Stimulated activated CD4-positive, alpha-beta T cell treated with anti-CD3 and anti-CD28 coated beads, Interleukin-4, amount 100 ng/mL, for 24 hours (primary cell): Measurements from ENCODE around the gene PPFIBP1.
A peak's percentile ranks its signal among the peaks of the same experiment; 100 is the strongest.
"Not testable (repeated sequence)": the region's sequence is repeated elsewhere in the genome, so short reads cannot be mapped to it uniquely, and the experiment has no call there.

ENCODE experiments used
- DNase-seq: peaks from one replicate; pipeline ENCODE4 v3.0.0-alpha.2; 2020

Gene PPFIBP1

DNA sequence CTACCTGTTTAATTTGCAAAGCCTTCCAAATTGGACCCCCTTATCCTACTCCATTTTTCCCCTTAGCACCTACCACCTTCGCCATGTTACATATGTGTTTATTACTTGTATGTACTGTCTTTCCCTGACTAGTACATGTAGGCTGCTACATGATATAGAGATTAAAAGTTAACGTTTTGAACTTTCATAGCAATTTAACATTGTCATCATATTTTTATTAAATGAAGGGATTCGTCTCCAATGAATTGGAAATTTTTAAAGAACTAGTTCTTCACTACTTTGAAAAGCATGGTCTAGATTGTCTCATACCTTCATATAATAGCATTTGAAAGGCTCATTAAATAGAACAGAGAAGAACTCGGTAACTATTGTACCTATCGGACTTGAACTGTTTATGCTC, 107.4 kb downstream of the PPFIBP1 start:
- DNase-seq = no peak

DNA sequence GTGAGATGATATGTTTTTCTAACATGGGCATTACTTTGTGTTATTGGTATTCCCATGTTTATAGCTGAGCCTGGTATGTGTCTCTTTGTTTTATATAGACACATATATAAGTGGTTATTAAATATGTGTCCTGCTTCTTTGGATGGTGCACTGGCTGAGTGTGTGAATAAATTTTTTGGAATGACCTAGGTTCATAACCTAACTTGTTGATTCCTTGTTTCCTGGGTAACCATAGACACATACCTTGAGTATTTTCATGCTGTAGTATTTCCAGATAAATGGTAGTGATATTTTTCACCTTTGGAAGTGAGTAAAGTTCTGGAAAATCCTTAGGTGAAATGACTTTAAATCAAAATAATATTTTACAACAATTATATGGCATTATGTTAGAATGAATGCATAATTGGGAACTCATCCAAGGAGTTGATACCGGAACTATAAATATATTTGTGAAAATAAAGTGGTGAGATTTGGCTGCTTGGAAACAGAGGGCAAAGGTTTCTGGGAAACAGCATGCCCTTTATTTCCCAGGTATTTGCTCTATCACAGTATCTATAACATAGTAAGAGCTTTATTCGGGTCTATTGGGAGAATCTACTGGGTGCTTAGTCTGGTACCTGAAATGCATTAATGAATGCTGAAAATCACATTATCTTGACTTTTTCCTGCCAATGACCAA, 107.9 kb downstream of the PPFIBP1 start:
- no peak for DNase-seq

DNA sequence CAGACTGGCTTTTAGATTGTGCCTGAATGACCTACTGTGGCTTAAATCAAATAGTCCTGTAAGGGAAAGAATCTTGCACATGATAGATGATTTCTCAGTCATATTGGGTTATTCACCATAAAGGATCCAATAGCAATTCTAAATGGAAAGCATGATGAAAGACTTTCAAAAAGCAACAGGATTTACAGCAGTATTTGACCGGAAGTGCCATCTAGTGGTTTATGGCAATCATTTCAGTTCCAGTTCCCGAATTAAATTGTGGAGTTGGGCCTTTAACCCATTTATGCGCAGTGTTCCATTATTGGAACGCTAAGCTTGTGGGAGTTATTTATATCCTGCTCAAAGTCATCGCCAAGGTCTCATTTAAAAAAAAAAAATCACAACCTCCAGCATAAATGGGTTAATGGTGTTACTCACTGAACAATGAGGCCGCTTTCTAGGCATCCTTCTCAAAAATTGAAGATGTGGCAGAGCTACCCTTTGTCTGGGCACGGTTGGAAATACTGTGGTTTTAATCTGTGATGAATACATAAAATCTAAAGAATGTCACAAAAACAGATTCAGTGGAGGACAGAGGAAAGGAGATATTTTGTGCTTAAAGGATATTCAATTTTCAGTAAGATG, 111.5 kb downstream of the PPFIBP1 start:
- no peak for DNase-seq

DNA sequence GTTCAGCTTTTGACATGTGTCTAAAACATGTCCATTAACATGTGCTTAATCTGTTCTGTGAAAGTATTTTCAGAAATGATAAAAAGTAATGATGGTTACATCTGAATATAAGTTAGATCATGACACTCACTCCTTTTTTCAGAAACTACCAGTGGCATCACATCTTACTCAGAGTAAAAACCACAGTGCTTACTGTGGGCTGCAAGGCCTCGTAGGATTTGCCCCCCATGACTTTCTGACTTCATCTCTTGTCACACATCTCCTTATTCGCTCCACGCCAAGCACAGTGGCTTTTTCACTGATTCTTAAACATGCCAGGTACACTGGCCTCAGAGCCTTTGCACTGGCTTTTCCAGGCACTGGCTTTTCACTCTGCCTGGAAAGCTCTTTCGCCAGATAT, 112.6 kb downstream of the PPFIBP1 start:
- not testable (repeated sequence) for DNase-seq

DNA sequence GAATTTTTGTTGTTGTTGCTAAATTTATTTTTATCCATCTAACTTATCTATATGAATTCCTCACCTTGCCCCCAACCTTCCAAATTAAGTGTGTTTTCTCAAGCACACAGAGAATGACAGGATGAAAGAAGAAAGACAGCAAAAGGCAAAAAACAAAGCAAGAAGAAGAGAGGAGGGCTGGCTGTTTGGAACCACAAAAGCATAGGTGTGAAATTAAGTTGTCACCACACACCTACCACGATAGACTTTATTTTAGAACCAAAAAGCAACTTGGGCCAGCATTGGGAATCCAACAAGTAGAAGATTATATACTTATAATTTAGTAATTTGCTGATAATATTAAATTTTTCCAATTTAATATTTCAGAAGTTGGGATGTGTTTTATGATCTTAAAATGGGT, 113.5 kb downstream of the PPFIBP1 start:
- no peak for DNase-seq

DNA sequence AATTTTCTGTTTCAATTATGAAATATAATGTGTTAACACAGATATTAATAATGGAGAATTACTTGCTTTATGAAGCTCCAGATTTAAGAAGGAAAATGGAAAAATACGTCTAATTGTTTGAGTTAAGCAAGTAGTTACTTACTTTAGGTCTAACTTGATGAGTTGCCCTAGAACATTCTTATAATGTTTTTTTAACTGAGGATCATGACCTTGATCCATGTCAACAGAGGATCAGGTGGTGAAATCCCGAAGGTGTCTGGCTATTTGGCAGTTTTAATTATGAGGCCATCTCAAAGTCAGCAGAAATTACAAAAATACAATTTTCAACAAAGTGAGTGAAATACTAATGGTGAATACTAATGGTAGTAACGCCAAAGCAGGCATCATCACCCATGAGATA, 115.3 kb downstream of the PPFIBP1 start:
- no peak for DNase-seq

DNA sequence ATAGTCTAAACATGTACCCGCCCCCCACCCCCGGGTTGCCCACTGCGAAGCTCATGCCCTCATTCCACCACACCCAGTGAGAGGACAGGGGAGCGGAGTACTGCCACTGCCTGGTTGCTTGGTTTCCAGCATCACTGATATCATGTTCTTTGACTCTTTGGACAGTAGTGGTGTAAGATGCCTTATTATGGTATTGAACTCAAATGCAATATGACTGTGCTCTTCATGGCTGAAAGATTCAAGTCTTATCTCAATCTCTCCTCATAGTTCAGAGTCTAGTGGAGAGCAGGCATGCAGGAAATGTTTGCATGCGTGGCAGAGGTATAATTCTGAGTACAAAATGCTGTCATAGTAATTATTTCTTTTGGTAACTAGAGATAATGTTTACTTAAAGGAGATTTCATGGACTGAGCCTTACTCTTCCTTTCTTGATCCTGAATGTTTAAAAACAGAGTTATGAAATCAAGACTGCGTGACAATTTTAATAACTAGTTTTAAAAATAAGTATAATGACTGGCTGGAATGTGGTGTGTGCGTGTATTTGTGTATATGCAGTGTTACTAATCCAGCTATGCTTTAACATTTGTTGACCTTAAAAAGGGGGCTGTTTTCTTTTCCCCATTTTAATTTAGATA, 116.7 kb downstream of the PPFIBP1 start:
- DNase-seq = not testable (repeated sequence)

DNA sequence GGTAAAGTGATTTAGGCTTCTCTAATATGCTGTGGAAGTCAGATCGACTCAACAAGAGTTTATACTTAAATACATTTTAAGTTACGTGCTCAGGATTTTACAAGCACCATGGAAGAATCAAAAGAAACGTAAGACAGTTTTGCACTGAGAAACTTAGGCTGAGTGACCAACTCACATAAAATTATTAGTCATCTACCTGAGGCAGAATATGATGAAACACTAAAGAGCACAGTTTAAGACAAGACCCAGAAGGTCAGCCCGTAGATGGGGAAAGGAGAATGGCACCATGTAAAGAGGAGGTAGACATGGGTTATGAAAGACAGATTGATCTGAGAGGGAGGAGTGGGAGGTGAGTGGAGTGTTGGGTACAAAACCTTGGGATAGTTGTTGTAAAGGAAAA, 118.4 kb downstream of the PPFIBP1 start:
- not testable (repeated sequence) for DNase-seq

DNA sequence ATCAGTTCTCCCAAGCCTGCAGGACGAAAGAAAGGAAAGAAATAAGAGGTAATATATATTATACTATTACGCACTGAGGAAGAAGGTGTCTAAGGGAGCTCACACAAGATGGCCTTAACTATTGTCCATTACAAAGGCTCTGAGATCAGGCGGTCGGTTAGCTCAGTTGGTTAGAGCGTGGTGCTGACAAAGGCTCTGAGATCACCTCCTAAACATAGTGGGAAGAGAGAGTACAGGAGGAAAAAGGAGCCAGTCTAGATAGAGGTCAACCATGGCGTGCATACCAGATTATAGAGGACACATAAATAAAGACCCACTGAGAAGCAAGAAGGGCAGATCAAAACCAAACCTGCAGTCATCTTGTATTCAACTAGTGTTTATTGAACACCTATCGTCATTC, 118.9 kb downstream of the PPFIBP1 start:
- not testable (repeated sequence) for DNase-seq

DNA sequence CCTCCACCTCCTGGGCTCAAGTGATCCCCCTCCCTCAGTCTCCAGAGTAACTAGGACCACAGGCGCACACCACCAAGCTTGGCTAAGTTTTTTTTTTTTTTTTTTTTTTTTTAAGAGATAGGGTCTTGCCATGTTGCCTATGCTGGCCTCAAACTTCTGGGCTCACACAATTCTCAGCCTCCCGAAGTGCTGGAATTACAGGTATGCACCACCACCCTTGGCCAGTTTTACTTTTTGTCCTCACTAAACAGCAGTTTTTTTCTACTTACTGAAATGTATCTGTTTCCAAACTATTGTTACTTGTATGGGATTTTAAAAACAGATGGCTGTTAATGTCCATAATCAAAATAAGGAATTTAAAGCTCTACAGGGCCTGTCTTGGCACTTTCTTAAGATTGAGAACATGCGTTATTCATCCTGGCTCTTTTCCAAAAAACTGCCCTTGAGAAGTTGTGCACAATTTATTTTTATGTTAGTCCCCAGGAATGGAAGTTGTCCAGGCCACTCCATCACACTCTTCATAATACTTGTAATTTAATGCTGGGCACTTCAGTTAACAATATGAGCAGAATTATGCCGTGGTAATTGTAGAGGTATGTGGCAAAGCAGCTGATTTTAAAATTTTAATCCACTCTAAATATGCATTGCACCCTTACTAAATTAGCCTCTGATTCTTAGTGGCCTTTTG, 120.3 kb downstream of the PPFIBP1 start:
- DNase-seq = no peak

DNA sequence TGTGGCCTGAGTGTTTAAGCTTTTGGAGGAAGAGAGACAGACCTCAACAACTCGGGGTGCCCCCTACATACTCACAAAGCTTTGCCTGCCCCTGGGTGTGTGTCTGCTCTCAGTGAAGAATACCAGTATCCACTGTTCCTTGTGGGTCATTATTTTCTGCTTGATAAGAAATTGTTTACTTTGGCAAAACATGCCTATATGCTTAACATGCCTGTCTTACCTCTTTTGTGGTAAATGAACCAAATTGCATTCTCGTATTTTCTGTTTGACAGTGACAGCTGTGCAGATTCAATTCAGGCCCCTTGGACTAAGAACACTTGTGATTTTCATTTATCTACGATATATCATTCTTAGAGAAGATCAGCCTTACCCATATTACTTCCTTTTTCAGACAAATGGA, 121.7 kb downstream of the PPFIBP1 start:
- DNase-seq = no peak

DNA sequence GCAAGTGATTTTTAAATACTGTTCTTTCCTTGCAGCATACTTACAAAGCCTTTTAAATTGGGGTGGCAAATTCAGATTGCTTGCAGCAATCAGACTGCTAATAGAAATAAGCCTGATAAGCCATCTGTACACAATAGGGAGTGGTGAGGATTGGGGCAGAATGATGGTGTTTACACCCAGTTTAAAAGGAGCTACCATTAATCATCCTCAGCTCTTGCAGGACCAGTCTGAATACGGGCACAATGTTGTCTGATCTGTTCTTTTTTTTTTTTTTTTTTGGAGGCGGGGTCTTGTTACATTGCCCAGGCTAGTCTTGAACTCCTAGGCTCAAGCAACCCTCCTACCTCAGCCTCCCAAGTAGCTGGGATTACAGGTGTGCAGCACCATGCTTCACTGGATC, 122.1 kb downstream of the PPFIBP1 start:
- DNase-seq = no peak

DNA sequence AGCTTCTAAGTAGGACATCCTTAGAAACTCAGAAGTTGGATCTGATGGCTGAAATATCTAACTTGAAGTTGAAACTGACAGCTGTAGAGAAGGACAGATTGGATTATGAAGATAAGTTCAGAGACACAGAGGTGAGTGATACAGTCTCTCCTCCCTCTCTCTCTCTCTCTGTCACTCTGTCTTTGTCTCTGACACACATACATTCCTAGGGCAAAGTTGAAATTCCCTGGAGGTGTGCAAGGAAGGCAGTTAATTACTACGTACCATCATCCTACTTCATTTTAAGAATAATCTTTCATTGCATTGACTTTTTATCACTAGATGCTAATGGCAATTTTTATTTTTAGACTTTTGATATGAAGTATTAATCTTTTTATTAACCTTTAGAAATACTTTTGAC, 126.0 kb downstream of the PPFIBP1 start:
- DNase-seq = no peak

DNA sequence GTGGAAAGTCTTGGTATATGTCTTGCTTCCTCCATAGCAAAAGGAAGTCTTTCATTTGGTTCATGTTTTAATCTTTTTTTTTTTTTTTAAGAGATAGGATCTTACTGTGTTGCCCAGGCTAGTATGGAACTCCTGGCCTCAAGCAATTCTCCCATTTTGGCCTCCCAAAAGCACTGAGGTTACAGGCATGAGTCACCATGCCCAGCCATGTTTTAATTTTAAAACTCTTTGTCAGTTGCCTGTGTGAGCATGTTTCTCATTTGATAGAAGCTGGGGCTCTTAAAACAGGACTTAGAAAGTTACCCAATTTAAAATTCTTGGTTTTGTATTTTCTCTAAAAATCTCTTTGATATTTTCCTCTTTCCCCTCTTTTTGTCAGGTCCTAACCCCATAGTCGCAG, 127.2 kb downstream of the PPFIBP1 start:
- no peak for DNase-seq

DNA sequence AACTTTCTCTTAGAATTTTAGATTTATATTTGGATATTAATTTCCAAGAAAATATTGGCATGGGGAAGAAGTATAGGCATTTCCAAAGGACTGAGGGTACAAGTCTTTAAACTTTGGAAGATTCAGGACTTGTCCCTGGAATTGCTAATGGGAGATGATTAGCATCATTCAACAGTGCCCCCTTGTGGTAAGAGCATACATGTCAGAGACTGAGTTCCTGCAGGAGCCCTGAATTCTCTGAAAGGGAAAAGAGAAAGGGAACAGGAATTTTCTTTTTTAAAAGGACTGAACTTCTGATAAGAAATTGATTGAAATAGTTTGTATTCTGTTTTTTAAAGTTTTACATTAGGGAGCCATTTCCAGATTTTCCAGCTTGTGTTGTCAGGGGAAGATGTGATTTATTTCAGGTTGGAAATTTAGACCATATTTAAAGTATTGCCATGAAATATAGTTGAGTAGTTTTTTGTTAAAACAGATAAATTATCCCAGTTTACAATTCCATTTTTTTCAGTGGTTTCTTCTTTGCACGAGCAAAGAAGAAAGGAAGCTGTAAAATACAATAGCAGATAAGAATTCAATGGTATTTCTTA, 128.3 kb downstream of the PPFIBP1 start:
- DNase-seq = peak; percentile 57

DNA sequence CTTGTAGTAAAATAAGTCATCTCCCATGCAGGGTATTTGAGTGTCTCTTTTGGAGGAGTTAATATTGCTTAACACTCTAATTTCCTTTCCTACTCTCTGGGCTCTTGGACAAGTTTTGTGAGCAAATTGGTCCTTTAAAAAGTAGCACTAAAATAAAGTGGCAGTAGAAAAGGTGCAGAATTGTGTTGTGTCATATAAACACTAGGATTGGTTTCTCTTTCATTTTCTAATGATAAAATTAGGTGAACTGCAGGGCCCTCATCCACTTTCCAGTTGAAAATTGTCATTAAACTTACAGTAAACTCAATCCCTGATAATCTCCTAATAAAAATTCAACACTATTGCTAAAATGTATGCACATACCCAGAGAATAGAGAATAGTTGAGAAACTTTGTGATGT, 129.7 kb downstream of the PPFIBP1 start:
- DNase-seq = no peak

DNA sequence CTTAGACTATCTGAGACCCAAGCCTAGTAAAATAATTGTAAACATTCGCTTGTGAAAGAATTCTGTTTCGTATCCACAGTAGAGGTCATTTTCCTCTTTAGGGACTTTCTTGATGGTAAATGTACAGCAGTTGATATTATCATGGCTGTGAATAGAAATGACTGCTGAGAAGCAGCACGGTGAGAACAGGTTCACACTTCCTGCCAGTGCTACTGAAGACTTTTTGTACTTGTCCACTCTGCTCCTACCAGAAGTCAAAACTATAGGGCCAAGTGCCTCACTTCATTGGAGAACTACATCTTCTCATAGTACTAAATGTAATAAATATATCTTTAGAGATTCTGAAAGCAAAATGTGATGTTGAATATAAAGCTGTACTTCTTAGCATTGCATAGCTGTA, 131.5 kb downstream of the PPFIBP1 start:
- not testable (repeated sequence) for DNase-seq

DNA sequence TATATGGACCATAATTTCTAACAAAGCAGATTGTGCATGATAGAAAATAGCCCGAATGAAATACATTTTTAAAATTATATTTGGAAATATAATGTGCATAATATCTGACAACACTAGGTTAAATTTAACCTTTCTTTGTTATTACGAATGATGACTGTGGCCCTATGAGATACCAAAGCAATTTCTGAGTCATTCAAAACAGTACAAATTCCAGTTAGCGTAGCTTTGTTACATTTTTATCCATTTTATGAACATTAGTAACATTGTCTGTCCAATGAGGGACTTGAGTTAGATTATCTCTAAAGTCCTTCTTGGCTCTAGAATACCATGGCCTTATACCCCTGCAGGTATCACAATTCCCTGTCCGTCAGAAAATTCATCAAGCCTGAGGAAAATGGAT, 133.3 kb downstream of the PPFIBP1 start:
- DNase-seq = no peak

DNA sequence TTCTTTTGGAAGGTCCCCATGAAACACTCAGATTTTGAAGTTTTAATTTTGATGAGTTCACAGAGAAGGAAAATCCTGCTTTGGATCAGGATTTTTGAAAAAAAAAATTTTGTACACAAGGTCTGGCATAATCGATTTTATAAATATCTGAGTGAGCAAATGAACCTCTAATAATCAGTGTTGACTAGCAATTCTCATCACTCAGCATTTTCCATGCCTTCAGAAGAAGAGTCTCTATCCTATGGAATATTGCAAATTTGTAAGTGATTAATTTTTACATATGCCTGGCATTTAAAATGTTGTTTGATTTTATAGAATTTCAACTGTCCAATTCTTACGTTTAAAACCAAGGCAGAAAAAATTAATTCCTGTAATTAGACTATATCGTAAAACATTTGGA, 141.7 kb downstream of the PPFIBP1 start:
- DNase-seq = no peak

DNA sequence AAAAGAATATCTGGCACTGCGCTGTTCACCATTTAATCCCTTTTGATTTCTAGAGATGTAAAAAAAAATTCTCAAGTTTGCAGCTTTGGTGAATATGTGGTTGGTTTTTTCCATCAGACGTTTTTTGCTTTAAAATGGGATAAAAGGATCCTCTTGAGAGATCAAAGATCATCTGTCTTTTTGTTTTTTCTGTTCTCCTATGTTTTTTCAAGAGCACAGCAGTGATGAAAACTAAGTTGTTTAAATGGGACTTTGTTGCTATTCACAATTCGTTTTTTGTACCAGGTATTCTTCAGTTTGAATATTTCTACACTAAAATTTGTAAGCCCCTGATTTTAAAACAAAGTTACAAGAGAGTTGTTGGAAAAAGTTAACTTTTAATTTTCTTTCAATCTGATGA, 142.5 kb downstream of the PPFIBP1 start:
- no peak for DNase-seq

DNA sequence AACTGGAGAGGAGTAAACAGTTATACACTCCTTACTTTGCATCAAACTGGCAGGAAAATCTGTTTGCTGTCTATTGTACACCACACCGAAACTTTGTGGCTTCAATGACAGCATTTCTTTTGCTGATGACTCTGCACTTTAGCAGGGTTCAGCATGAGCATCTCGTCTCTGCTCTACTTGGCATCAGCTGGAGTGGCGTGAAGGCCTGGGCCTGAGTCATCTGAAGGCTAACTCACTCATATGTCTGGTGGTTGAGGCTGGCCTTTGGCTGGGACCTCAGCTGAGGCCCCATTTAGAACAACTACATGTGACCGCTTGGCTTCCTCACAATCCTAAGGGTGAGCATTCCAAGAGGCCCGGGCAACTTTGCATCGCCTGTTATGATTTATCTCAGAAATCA, 143.5 kb downstream of the PPFIBP1 start:
- DNase-seq = no peak

DNA sequence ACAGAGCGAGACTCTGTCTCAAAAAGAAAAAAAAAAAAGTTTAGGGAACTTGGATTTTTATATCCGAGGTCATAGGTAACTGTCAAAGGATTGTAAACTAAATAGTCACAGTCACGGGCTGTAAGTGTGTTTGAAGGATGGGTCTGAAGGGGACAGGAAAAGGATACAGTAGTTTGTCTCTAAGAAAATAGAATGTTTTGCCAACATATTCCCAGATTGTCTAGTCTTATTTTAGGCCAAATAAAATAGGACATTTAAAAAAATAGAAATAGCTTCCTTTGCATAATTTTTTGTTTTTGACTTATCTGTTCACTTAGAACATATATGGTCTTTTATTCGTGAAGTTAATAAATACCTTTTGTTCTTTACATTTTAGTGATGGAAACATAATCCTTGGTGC, 148.0 kb downstream of the PPFIBP1 start:
- DNase-seq = no peak

DNA sequence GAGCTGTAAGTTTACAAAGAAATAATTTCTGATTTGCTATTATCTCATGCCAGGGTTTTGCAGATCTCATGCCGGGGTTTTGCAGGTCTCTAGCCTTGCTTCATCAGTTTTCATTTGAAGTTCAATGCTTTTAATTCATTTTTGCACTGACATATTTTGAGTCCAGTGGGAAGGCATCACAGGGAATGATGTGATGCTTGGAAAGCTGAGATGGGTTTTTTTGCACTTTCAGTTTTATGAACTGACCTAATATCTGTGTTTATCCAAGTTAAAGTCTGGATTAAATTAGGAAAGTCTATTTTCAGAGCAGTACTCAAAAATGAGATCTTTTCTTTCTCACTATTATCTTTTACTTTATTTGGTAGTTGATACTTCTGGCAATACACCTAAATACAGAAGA, 148.6 kb downstream of the PPFIBP1 start:
- DNase-seq = no peak
